GM12878 (cell line): ENCODE measurements around the gene ADCY7.

Experiments
- FOXM1 ChIP-seq: IDR thresholded peaks from 2 replicates; pipeline ENCODE4 v1.6.1; 2012; ENCODE audit warnings: low read depth, mild to moderate bottlenecking, inconsistent platforms, low read length, moderate library complexity
- TF ChIP-seq, protein P1 (sequence below), 3 experiments: IDR thresholded peaks in 2 of 3; conservative IDR thresholded peaks in 1 of 3; 2 replicates each; pipeline ENCODE4 v1.5.1; 2011; ENCODE audit warnings: low read depth in 3 of 3, low read length in 3 of 3, mild to moderate bottlenecking in 3 of 3, control low read depth in 2 of 3, moderate library complexity in 2 of 3, inconsistent platforms in 1 of 3, mixed read lengths in 1 of 3; ENCODE audit not compliant: control insufficient read depth in 2 of 3, insufficient read depth in 1 of 3; ENCODE audit errors: extremely low read depth in 1 of 3

DNA sequence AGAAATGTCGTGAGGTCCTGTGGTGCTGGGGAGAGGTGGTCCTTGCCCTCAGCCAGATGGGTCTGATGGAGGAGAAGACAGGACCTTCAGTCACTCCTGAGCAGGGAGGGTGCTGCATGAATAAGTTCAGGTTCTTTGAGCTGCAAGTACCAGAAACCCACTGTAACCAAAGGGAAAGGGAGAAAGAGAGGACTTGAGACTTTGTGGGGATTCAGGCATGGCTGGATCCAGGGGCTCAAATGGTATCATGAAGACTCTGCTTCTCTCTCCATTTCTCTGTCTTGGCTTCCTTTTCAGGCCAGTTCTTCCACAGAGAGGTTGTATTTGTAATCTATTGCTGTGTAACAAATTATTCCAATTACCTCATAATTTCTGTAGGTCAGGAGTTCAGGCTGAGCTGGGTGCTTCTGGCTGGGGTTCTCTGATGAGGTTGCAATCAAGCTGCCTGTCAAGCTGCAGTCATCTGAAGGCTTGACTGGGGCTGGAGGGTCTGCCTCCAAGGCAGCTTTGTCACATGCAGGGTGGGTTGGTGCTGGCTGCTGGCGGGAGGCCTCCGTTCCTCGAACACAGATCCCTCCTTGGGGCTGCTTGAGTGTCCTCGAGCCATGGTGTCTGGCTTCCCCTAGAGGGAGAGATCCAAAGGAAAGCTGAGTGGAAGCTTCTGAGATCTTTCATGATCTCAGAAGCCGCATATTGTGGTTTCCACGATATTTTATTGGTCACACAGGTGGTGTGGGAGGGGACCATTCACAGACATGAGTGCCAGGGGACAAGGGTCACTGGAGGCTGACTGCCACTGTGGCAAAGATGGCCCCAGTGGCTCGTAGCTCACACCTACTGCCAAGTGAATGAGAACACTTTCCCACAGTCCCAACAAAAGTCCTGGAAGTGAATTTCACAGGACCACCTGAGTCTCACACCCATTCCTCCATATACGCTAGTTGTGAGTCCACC is 5.9 kb upstream of the ADCY7 start:
- TF ChIP-seq, protein P1, sequence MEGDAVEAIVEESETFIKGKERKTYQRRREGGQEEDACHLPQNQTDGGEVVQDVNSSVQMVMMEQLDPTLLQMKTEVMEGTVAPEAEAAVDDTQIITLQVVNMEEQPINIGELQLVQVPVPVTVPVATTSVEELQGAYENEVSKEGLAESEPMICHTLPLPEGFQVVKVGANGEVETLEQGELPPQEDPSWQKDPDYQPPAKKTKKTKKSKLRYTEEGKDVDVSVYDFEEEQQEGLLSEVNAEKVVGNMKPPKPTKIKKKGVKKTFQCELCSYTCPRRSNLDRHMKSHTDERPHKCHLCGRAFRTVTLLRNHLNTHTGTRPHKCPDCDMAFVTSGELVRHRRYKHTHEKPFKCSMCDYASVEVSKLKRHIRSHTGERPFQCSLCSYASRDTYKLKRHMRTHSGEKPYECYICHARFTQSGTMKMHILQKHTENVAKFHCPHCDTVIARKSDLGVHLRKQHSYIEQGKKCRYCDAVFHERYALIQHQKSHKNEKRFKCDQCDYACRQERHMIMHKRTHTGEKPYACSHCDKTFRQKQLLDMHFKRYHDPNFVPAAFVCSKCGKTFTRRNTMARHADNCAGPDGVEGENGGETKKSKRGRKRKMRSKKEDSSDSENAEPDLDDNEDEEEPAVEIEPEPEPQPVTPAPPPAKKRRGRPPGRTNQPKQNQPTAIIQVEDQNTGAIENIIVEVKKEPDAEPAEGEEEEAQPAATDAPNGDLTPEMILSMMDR (IDR thresholded peaks at IDR 0.05 in 2 of 3, conservative IDR thresholded peaks at IDR 0.05 in 1 of 3; ENCODE audit: control insufficient read depth in 2 of 3, extremely low read depth in 1 of 3, insufficient read depth in 1 of 3, low read depth in 3 of 3, low read length in 3 of 3) = no peak
- no peak for TF ChIP-seq FOXM1
